ENCODE data around the gene MAGI3.

GRCh38 chr1:113488576-113489177 lies 98.4 kb downstream of the MAGI3 start:
- TF ChIP-seq CTCF (IDR thresholded peaks at IDR 0.05) (no peak), POLR2AphosphoS5 (IDR thresholded peaks at IDR 0.05) (no peak)

Measured in stomach (tissue), 4 donors.